AG04449 (cell line): ENCODE results near the gene CLCNKA.
"Not testable (repeated sequence)": the region's sequence is repeated elsewhere in the genome, so short reads cannot be mapped to it uniquely, and the experiment has no call there.

Experiments used
- CTCF ChIA-PET: fragments of 350-600 bp; formaldehyde crosslinking; extraction: SDS; loops from one replicate; lab custom pipeline; 2021; ENCODE audit warnings: antibody characterized with exemption; lab: Yijun Ruan, JAX
- POLR2A ChIA-PET: fragments of 400-600, 350-600 bp; formaldehyde crosslinking; extraction: SDS; loops from one replicate; lab custom pipeline; 2020; ENCODE audit warnings: antibody characterized with exemption, inconsistent platforms; lab: Yijun Ruan, JAX
- DNase-seq: peaks from one replicate; pipeline ENCODE4 v3.0.0-alpha.2; 2010; ENCODE audit warnings: low read depth, low spot score
- H3K4me3 ChIP-seq: 2 replicates; pipeline ENCODE4 v1.5.1; 2011; ENCODE audit warnings: low read depth, mild to moderate bottlenecking, control low read depth, low read length
- TF ChIP-seq, protein P1 (sequence below): IDR thresholded peaks from one replicate; pipeline ENCODE4 v1.5.1; 2011; ENCODE audit warnings: mild to moderate bottlenecking, moderate library complexity, low read length, control low read depth, inconsistent platforms; ENCODE audit not compliant: insufficient read depth; ENCODE audit errors: missing control alignments

Gene CLCNKA

GRCh38 chr1:16055613-16056520, 34.0 kb downstream of the CLCNKA start:
- ChIA-PET CTCF (interaction anchor here (1.0 to 6.2 kb wide), 16 partner anchors 9 to 464 kb away, joined by 3 to 129 read pairs (median 4); partner anchors contain the start of genes CLCNKB, DDI2, FAM131C and HSPB7), POLR2A (no interaction called here)
- TF ChIP-seq, protein P1, sequence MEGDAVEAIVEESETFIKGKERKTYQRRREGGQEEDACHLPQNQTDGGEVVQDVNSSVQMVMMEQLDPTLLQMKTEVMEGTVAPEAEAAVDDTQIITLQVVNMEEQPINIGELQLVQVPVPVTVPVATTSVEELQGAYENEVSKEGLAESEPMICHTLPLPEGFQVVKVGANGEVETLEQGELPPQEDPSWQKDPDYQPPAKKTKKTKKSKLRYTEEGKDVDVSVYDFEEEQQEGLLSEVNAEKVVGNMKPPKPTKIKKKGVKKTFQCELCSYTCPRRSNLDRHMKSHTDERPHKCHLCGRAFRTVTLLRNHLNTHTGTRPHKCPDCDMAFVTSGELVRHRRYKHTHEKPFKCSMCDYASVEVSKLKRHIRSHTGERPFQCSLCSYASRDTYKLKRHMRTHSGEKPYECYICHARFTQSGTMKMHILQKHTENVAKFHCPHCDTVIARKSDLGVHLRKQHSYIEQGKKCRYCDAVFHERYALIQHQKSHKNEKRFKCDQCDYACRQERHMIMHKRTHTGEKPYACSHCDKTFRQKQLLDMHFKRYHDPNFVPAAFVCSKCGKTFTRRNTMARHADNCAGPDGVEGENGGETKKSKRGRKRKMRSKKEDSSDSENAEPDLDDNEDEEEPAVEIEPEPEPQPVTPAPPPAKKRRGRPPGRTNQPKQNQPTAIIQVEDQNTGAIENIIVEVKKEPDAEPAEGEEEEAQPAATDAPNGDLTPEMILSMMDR = peak; percentile 94
- DNase-seq = no peak
- no peak overlapping the region for H3K4me3 ChIP-seq

- POLR2A ChIA-PET, DNase-seq, H3K4me3 ChIP-seq: not testable (repeated sequence)
- CTCF ChIA-PET = interaction anchor here (1.0 to 6.2 kb wide), 9 partner anchors 11 to 439 kb away, joined by 3 to 129 read pairs (median 11); partner anchors contain the start of genes CLCNKB, DDI2, FAM131C and HSPB7
Measured at GRCh38 chr1:16056521-16056912, 34.7 kb downstream of the CLCNKA start.

DNA sequence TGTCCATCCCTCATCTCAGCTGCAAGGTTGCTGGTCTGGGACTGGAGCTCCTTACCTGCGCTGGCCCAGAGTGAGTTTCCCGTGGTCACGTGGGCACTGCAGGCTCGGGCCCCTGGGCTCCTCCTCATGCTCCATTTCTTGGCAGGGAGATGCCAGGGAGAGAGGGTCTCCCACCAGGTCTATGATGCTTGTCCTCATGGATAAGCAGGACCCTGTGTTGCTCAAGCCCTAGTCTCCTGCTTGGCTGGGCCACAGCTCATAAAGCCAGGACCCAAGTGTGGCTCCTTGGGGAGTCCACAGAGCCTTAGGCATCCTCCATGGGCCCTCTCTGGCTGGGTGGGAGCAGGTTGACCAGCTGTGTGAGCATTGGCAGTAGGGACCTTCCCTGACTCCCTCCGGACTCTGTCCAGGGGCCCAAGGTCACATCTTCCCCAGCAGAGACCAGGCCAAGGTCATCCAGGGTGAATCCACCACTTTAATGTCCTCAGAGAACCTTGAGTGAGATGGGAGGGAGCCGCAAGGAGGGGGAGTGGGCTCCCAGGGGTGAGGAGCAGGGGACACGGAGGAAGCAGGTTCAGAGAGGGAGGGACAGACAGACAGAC, 35.6 kb downstream of the CLCNKA start:
- H3K4me3 ChIP-seq, DNase-seq, POLR2A ChIA-PET: not testable (repeated sequence)
- CTCF ChIA-PET = interaction anchor here (0.6 to 6.2 kb wide), 6 partner anchors 19 to 340 kb away, joined by 3 to 129 read pairs (median 9); partner anchors contain the start of gene HSPB7

GRCh38 chr1:16058394-16059120, 36.7 kb downstream of the CLCNKA start:
- CTCF ChIA-PET = interaction anchor here (0.7 kb wide), 1 partner anchor 9 kb away, joined by 3 read pairs; no protein-coding TSS in a partner anchor
- DNase-seq, H3K4me3 ChIP-seq, POLR2A ChIA-PET: not testable (repeated sequence)

GRCh38 chr1:16061266-16061665, 39.4 kb downstream of the CLCNKA start:
- CTCF ChIA-PET = interaction anchor here (1.3 to 2.3 kb wide), 4 partner anchors 10 to 52 kb away, joined by 3 to 10 read pairs (median 8); partner anchors contain the start of gene FAM131C
- no peak overlapping the region for H3K4me3 ChIP-seq
- POLR2A ChIA-PET = no interaction called here
- TF ChIP-seq, protein P1 = no peak
- no peak for DNase-seq

DNA sequence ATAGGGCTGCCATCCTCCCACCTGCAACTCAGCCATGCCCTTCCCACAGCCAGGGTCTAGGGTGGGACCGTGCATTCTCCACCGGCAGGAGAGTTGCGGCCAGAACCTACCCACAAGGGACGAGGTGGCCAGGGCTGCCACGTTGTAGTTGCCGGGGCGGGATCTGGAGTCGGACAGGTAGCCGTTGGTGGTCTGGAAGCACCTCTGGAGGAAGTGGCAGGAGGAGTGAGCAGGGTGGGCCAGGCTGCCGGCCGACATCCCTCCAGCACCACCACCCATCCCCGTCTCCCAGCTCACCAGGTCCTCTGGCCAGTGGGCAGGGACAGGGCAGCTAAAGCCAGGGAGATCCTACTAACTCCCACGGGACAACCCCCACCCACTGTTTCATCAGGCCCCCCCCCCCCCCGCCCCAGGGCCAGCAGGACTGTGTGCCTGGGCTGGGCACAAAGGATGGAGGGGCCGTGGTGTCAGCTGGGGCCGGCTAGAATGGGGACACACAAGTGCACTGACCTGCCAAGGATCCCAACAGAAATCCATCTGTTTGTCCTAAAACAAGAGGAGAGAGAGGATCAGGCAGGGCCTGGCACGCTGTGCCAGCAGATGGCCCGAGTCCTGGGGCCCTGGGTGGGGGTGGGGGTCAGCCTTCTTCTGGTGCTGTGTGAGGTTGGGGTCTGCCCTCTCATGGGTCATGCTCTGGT, 40.3 kb downstream of the CLCNKA start:
- CTCF ChIA-PET = interaction anchor here (2.3 kb wide), 1 partner anchor 9 kb away, joined by 10 read pairs; no protein-coding TSS in a partner anchor
- DNase-seq = not testable (repeated sequence)

GRCh38 chr1:16062687-16063075, 40.8 kb downstream of the CLCNKA start:
- POLR2A ChIA-PET, CTCF ChIA-PET: not testable (repeated sequence)

More for the DNA sequence above, 40.3 kb downstream of the CLCNKA start:
- POLR2A ChIA-PET, H3K4me3 ChIP-seq: not testable (repeated sequence)

DNA sequence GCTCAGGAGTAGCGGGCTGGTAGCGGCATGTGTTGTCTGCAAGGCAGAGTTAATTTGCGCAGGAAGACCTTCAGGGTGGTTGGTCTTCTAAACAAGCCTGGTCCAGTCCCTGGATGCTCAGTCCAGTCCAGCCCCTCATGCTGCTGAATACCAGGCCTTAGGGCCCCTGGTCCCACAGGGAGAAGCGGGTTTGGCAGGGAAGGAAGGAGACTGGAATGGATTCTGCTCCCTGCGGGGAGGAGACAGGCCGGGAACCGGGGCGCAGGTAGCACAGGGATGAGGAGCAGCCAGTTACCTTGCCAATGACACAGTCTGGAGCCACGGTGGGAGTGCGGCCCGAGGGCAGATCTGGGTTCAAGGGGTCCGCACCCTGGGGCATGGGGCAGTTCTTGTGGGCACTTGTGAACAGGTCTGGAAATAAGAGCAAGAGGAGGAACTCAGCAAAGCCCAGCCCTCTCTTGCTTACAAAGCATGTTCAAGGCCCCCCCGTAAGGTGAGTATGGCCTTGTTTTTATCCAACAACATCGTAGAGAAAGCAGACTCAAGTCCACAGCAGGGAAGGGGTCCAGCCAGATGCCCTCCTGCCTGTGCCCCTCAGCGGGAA, 41.5 kb downstream of the CLCNKA start:
- no peak for DNase-seq
- no peak overlapping the region for H3K4me3 ChIP-seq
- TF ChIP-seq, protein P1 = no peak
- CTCF ChIA-PET = interaction anchor here (10.8 kb wide), 1 partner anchor 15 kb away, joined by 140 read pairs; the partner anchor contains the start of gene FAM131C
- POLR2A ChIA-PET = no interaction called here

More at GRCh38 chr1:16062687-16063075, 40.8 kb downstream of the CLCNKA start:
- DNase-seq, H3K4me3 ChIP-seq: not testable (repeated sequence)
